HG03045 (cell line): ENCODE data around the gene SP1.
"Not testable (repeated sequence)": the region's sequence is repeated elsewhere in the genome, so short reads cannot be mapped to it uniquely, and the experiment has no call there.

Experiments used
- ATAC-seq: cut with Tn5 transposase; IDR thresholded peaks from one replicate; pipeline ENCODE4 v1.9.1; 2021; ENCODE audit warnings: mild to moderate bottlenecking, moderate library complexity; ENCODE audit not compliant: unreplicated experiment

The SP1 gene

DNA sequence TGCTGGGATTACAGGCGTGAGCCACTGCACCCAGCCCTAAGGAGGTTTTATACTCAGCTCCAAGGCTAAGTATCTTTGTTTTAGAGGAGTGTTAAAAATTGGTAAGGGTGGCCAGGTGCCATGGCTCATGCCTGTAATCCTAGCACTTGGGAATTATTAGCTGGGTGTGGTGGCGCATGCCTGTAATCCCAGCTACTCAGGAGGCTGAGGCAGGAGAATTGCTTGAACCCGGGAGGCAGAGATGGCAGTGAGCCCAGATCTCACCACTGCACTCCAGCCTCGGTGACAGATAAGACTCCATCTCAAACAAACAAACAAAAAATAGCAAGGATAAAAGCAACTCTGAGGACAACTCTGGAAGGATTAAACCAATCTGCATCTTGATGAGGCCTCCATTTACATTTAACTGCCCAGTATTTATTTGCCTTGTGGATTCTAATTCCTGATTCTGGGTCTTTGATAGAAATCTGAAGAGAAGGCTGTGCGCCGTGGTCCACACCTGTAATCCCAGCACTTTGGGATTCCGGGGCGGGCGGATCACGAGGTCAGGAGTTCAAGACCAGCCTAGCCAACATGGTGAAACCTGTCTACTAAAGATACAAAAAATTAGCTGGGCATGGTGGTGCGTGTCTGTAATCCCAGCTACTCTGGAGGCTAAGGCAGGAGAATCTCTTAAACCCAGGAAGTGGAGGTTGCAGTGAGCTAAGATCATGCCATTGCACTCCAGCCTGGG is 64.8 kb downstream of the SP1 start:
- not testable (repeated sequence) for ATAC-seq

DNA sequence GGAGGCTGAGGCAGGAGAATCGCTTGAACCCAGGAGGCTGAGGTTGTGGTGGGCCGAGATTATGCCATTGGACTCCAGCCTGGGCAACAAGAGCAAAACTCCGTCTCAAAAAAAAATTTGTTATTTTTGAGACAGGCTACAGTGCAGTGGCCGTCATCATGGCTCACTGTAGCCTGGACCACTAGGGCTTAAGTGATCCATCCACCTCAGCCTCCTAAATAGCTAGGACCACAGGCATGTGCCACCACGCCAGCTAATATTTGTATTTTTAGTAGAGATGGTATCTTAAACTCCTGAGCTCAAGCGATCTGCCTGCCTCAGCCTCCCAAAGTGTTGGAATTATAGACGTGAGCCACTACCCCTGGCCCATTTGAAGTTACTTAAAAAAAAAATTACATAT is 71.0 kb downstream of the SP1 start:
- no peak for ATAC-seq

DNA sequence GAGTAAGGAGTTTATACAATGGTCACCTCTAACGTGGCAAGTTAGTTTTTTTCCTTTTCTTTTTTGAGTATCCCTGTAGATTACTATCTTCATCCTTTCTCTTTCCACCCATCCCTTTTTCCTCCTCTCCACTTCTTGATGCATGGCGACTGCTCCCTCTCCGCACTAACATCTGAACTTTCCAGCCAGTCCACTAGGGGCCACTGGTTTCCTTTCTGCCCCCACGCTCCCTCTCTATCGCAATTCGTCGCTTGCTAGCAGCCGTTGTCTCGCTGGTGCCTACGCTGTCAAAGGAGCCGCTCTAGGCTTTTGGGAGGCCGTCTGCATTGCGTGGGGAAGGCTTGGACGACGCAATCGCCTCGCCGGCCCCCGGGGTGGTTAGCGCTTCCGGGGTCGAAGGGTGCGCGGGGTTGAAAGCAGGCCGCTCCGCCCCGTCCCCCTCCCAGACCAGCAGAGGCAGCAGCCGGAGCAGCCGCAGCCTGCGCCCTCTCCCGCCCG is 71.7 kb downstream of the SP1 start, which contains the start of gene PCBP2:
PCBP2 (plus strand) TSS at position 442 of the 498 bp plus-strand sequence. CDS start 2,699 bp downstream, outside the sequence.
- peak; percentile 93 for ATAC-seq

DNA sequence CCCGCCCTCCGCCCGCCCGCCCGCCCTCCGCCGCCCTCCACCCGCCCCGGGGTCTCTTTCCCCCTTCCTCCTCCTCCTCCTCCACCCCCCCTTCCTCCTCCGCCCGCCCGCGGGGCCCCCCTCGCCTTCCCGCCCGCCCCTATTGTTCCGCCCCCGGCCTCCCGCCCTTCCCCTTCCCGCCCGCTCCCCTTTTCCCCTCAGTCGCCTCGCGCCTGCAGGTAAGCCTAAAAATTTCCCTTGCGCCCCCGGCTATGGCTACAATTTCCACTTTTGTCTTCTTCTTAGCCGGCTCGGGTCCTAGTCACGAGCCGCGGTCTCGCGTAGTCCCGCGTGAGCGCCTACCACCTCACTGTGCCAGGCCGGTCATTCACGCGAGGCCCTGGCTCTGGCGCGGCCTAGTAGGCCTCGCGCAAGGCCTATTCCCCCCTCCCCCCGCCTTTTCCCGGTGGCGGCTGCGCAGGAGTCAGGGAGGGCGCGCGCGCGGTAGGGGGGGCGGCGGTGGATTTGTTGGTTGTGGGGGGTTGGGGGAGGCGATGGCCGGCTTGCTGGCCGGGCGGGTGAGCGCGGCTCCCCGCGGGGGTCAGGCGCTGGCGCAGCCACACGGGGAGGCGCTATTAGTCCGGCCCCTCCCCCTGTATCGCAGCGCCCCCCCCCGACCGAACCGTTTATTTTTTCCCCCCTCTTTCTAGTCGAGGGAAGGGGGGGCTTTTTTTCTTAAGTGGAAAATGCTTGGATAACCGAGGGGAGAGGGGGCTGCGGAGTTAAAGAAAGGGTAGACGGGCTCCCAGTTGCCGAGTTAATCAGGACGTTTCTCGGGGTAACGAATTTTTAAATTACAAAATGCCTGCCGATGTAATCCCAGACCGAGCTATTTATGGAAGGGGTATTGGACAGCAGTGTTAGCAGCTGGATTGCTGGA is 72.4 kb downstream of the SP1 start:
- ATAC-seq, result no peak

DNA sequence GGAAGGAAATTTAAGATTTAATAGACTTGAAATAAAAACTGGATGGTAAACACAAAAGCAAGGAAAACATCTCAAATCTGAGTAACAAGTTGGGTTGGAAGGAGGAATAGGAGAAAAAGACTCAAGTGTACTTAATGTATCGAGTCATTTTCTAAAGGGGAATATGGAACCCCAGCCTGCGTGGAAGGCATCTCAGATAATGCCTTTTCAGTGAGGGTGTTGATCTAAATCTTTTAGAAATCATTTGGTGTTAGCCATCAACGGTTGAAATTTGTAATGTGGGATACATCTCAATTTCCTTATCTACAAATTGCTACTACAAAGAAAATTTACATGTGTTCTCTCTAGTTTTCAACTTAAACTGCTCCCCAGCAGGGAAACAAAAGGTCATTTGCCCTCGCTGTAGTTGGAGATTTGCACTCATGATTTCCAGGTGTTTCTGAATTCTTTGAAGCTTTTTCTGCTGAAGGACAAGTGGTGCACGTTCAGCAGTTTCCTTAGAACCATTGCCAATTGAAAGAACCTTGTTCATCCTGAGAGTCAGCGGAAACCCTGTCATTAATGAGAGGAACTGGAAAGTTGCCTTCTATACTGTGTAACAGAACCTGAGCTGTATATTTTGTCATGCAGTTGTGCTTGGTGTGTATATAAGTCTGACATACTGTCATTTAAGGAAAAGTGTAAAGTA is 74.1 kb downstream of the SP1 start:
- no peak for ATAC-seq

DNA sequence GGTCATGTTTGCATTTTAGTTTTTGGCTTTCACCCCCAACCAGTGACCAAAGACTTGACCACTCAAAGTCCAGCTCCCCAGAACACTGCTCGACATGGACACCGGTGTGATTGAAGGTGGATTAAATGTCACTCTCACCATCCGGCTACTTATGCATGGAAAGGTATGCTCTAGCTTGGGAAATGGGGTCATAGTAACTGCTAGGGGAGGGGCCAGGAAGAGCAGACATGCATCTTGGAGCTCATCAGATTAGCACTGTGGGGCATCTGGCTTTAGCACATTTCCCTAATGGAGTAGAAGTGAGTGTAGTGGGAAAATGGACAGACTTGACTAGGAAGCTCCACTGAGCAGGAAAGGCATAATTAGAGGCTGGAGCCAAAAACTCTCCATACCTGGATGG is 74.7 kb downstream of the SP1 start:
- no peak for ATAC-seq

DNA sequence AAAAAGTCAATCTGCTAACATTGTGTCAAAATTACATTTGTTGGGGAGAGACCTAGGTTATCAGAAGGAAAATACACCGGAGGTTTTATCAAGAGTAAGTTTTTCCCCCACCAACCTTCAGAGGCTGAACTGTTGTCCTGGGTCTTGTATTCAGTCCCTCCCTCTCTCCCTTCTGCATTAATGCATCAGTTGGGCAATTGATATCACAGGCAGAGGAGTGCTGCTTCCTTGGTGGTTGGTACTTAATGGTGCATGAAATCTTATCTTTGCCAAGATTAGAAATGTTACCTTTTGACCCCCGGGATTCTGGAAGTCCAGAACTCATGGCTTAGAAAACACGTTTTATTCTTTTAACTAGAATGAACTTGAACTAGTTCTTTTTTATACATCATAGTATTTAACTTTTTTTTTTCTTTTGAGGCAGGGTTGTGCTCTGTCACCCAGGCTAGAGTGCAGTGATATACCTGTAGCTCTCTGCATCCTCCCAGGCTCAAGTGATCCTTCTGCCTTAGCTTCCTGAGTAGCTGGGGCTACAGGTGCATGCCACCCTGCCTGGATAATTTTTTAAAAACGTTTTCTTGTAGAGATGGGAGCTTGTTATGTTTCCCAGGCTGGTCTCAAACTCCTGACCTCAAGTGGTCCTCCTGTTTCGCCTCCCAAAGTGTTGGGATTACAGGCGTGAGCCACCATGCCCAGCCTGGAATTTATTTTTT is 76.8 kb downstream of the SP1 start:
- ATAC-seq, result no peak

DNA sequence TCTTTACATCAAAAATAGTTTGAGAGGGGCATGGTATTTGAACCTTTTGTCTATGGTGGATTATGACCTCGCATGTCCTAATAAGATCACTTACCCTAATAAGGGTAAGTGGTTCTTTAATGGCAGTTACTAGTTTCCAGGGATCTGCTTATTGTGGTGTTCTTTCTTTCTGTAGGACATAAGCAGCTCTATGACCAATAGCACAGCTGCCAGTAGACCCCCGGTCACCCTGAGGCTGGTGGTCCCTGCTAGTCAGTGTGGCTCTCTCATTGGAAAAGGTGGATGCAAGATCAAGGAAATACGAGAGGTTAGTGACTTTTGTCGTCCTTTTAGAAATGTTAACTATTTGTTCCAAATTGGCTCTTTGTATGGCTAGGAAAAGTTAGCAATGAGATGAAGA is 79.1 kb downstream of the SP1 start:
- ATAC-seq, result no peak

DNA sequence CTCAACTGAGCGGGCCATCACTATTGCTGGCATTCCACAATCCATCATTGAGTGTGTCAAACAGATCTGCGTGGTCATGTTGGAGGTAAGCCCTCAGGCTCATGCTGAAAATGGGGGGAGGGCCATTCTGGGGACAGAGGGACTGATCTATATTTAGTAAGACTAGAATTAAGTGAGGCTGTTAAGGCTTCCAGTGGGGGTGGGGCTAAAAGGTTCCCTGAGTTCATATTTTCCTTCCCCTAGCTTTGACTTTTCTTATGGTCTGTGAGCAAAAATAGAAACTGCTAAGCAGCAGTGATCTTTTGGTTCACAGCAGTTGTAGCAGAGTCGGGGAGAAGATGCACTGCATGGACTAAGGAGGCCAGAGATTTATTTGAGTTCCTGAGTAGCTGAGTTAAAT is 81.1 kb downstream of the SP1 start:
- ATAC-seq, result no peak

DNA sequence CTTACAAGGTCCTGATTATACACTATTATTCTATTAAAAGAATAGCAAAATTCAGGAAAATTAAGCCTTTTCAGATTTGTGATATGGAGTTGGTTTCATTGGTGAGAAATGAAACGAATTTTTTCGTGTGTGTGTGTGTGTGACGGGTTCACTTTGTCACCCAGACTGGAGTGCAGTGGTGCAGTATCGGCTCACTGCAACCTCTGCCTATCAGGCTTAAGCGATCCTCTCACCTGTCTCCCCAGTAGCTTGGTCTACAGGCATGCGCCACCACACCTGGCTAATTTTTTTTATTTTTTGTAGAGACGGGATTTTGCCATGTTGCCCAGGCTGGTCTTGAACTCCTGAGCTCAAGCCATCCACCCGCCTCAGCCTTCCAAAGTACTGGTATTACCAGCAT is 81.6 kb downstream of the SP1 start:
- no peak for ATAC-seq

DNA sequence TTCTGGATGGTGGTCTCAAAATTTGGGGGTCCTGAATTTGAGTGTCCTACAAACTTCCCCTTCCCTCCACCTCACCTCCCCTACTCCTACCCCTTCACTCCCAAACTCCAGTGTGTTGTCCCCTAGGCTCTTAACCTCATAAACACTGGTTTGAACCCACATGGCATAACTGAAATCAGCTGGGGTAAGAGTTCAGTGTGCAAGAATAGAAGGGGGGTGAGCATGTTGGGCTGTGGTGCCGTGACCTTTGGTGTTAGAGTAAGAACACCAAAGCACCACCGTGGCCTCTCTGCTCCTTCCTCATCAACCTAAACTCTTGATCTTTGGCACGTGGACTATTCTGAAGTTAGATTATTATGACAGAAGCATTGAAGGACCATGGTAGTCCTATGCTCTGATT is 83.0 kb downstream of the SP1 start:
- no peak for ATAC-seq

DNA sequence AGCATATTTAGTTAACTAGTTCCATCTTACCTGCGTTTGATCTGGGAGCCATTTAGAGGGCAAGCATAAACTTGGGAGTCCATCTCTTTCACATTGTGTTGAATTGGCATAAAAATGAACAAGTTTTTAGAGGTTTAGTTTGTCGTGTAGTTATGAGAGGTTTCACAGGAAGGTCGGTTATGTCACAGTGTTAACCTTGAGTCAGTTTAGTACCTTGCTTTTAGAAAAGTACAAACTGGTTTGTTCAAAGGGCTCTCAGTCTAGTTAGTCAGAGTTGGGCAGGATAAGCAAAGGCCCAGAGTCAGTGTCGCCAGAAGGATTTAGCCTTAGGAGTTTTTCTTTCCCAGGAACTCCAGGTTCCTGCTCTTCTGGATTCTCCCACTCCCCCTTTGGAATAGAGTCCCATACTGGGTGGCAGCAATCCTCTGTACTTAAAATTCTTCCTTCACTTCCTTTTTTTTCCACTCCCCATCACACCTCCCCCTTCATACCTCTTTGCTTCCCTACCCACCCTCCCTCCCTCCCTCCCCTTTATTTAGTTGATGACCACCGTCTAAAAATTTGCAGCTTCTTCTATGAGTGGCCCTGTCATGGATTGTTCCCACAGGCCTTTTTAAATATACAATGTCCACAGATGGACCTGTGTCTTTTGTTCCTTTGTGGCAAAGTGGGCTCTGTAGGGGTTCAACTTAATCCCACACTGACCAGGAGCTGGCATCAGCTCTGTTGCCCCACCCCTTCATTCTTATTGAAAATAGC is 84.0 kb downstream of the SP1 start:
- ATAC-seq, result no peak

DNA sequence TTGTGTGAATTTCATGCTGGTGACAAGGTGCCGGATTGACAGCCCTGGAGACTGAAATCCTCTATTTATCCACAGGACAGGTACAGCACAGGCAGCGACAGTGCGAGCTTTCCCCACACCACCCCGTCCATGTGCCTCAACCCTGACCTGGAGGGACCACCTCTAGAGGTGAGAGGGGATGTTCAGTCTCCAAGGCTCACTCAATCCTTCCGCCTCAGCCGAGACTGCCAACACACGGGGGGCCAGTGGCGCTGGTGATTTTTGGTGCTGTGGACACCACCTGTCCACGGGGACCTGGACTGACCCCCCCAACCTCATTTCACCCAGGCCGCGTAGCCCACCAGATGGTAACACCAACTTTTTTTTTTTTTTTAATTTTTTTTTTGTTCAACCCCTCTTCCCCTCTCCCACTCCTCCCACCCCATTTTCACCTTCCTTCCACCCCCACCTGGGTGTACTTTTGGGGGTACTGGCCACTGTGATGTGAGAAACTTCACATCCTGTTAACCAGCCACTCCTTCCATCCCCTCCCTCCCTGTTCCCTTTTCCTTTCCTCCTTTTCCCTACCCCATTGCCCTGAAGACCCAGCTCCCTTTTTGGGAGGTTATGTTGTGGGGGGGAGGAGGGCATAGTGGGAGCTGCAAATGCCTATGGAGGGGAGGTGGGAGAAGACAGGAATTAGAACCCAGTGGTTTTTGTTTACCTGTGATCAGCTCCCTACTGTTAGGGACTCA is 84.9 kb downstream of the SP1 start:
- no peak for ATAC-seq

DNA sequence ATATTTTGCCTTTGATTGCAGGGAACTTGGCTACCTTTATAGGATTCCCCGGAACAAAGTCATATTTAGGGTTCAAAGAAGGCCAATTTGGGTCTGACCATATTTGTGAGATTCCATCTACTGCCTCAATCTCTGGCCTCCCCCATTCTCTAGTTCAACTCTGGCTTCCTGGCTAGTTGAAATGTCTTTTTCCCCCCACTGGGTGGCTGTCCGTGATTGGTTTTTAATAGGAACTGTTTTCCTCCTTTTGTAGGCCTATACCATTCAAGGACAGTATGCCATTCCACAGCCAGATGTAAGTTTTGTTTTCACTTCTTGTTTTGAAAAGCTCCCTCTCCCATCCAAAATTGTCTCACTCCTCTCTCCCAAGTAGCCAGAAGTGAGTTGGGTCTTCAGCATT is 85.7 kb downstream of the SP1 start:
- no peak for ATAC-seq
